ENCODE measurements around the gene GDPD5.

The GDPD5 gene

GRCh38 chr11:75523189-75523588 lies 2.6 kb downstream of the GDPD5 start:
- no peak overlapping the region for H3K4me2 ChIP-seq (ENCODE audit: low read length)
- H4K20me1 ChIP-seq (ENCODE audit: control insufficient read depth, insufficient read depth, low read depth, low read length) = no peaks in the 10 kb centered on the region

DNA sequence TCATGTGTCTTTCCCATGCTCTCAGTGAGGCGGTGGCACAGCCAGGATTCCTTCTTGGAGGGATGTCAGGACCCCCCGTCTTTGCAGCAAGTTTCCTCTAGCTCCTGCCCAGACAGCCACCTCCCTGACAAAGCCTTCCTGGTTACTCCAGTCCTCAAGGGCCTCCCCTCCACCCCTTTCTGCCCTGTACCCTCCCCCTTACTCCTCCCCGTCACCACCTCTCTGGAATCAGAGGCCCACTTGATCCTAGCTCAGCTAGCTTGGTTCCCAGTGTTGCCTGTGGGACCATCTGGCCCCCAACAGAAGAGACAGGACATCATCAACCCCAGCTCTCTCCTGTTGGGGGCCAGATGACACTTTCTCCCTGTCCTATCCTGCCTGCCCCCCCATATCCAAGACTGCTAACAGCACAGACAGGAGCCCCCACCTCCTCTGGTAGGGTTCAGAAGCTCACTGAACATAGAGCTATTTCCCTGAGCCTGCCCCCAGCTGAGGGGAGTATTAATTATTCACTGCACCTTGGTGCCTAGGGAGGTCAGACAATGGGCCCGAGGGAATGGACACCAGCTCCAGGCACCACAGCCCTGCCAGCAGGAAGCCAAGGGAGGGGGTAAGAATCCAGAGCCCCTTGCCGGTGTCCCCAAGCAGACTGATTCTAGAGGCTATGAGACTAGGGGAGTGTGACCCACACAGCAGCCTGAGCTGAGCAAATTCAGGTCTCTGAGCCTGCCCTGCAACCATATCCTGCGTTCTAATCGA lies 3.3 kb downstream of the GDPD5 start:
- no peaks in the 10 kb centered on the region for H3K79me2 ChIP-seq (ENCODE audit: control insufficient read depth, low read length)
- no peaks in the 10 kb centered on the region for H3K9me3 ChIP-seq (ENCODE audit: control insufficient read depth, insufficient read depth, low read length)
- TF ChIP-seq EZH2phosphoT487 (IDR thresholded peaks at IDR 0.05; ENCODE audit: borderline replicate concordance, low read length) = no peak
- TF ChIP-seq CTCF (IDR thresholded peaks at IDR 0.05; ENCODE audit: low read depth, low read length, poor library complexity, severe bottlenecking) = no peak
- peaks cover 32% of the 10 kb centered on the region for H3K27me3 ChIP-seq (ENCODE audit: control insufficient read depth, low read length)
- peaks cover 13% of the 10 kb centered on the region; the same call in 1 of the 2 replicates for H3K4me1 ChIP-seq (ENCODE audit: control insufficient read depth, low read length)
- no peaks in the 10 kb centered on the region for H3F3A ChIP-seq (ENCODE audit: control insufficient read depth, insufficient read depth)
- no peaks in the 10 kb centered on the region for H3K9me2 ChIP-seq (replicated peaks; ENCODE audit: control insufficient read depth, low read length)
- H3K27ac ChIP-seq (ENCODE audit: low read depth, low read length) = no peak overlapping the region
- H3K4me2 ChIP-seq (ENCODE audit: low read length) = no peak overlapping the region
- no peak overlapping the region for H3K4me3 ChIP-seq (ENCODE audit: low read length)
- 0 out of 2 replicates have a peak, but pooled peaks cover 2% of the 10 kb centered on the region for H4K20me1 ChIP-seq (ENCODE audit: control insufficient read depth, insufficient read depth, low read depth, low read length)
- no peaks in the 10 kb centered on the region for H3K36me3 ChIP-seq (ENCODE audit: control insufficient read depth, low read length)

More at GRCh38 chr11:75523189-75523588, 2.6 kb downstream of the GDPD5 start:
- Histone ChIP-seq H3K9me2 (replicated peaks; ENCODE audit: control insufficient read depth, low read length) (no peaks in the 10 kb centered on the region), H3K4me3 (ENCODE audit: low read length) (no peak overlapping the region), H3K4me1 (ENCODE audit: control insufficient read depth, low read length) (peaks cover 13% of the 10 kb centered on the region; the same call in 1 of the 2 replicates), H3K27ac (ENCODE audit: low read depth, low read length) (no peak overlapping the region), H3F3A (ENCODE audit: control insufficient read depth, insufficient read depth) (no peaks in the 10 kb centered on the region), H3K27me3 (ENCODE audit: control insufficient read depth, low read length) (peaks cover 39% of the 10 kb centered on the region), H3K9me3 (ENCODE audit: control insufficient read depth, insufficient read depth, low read length) (no peaks in the 10 kb centered on the region), H3K79me2 (ENCODE audit: control insufficient read depth, low read length) (no peaks in the 10 kb centered on the region), H3K36me3 (ENCODE audit: control insufficient read depth, low read length) (no peaks in the 10 kb centered on the region)
- TF ChIP-seq EZH2phosphoT487 (IDR thresholded peaks at IDR 0.05; ENCODE audit: borderline replicate concordance, low read length) (no peak), CTCF (IDR thresholded peaks at IDR 0.05; ENCODE audit: low read depth, low read length, poor library complexity, severe bottlenecking) (no peak)

DNA sequence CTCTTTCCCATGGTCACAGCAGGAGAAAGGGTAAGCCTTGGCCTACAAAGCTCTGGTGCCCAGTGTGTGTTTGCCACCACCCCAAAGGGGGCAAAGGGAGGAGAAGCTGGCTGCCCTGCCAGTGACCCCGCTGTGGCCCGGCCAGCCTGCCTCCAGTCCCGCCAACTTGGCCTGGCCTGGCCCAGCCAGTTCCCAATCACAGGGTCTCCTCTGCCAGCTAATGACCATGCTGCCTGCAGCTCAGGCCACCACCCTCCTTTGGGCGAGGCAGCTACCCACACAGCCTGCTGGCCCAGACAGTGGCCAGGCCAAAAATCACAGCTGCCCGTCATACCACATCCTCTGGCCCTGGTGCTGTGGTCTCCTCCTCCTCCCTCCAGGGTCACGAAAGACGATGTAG lies 5.1 kb downstream of the GDPD5 start:
- H3F3A ChIP-seq (ENCODE audit: control insufficient read depth, insufficient read depth) = no peaks in the 10 kb centered on the region
- H4K20me1 ChIP-seq (ENCODE audit: control insufficient read depth, insufficient read depth, low read depth, low read length) = 0 out of 2 replicates have a peak, but pooled peaks cover 2% of the 10 kb centered on the region
- no peak overlapping the region for H3K27ac ChIP-seq (ENCODE audit: low read depth, low read length)
- TF ChIP-seq CTCF (IDR thresholded peaks at IDR 0.05; ENCODE audit: low read depth, low read length, poor library complexity, severe bottlenecking) = no peak
- no peak for TF ChIP-seq EZH2phosphoT487 (IDR thresholded peaks at IDR 0.05; ENCODE audit: borderline replicate concordance, low read length)
- no peaks in the 10 kb centered on the region for H3K79me2 ChIP-seq (ENCODE audit: control insufficient read depth, low read length)
- peaks cover 13% of the 10 kb centered on the region; the same call in 1 of the 2 replicates for H3K4me1 ChIP-seq (ENCODE audit: control insufficient read depth, low read length)
- no peak overlapping the region for H3K4me2 ChIP-seq (ENCODE audit: low read length)
- no peak overlapping the region for H3K4me3 ChIP-seq (ENCODE audit: low read length)
- H3K27me3 ChIP-seq (ENCODE audit: control insufficient read depth, low read length) = peaks cover 30% of the 10 kb centered on the region
- no peaks in the 10 kb centered on the region for H3K9me3 ChIP-seq (ENCODE audit: control insufficient read depth, insufficient read depth, low read length)
- no peaks in the 10 kb centered on the region for H3K36me3 ChIP-seq (ENCODE audit: control insufficient read depth, low read length)
- no peaks in the 10 kb centered on the region for H3K9me2 ChIP-seq (replicated peaks; ENCODE audit: control insufficient read depth, low read length)

All from DOHH2 (cell line).